Activated T-cell treated with anti-CD3 and anti-CD28 coated beads, Interleukin-2, amount 50 U/mL, for 1 hour (primary cell): ENCODE data around the gene MFSD2A.
"Not testable (repeated sequence)": the region's sequence is repeated elsewhere in the genome, so short reads cannot be mapped to it uniquely, and the experiment has no call there.

Experiments
- DNase-seq: peaks from one replicate; pipeline ENCODE4 v3.0.0-alpha.2; 2020

MFSD2A gene

DNA sequence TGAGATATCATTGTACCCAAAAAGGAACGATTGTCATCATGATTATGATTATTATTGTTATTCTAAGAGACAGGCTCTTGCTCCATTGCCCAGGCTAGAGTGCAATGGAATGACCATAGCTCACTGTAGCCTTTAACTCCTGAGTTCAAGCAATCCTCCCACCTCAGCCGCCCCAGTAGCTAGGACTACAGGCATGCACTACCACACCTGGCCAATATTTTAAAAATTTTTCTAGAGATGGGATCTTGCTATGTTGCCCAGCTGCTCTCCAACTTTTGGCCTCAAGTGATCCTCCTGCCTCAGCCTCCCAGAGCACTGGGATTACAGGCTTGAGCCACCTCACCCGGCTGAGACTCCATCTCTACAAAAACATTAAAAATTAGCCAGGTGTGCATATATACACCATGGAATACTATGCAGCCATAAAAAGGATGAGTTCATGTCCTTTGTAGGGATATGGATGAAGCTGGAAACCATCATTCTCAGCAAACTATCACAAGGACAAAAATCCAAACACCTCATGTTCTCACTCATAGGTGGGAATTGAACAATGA lies 52.6 kb downstream of the MFSD2A start:
- not testable (repeated sequence) for DNase-seq

DNA sequence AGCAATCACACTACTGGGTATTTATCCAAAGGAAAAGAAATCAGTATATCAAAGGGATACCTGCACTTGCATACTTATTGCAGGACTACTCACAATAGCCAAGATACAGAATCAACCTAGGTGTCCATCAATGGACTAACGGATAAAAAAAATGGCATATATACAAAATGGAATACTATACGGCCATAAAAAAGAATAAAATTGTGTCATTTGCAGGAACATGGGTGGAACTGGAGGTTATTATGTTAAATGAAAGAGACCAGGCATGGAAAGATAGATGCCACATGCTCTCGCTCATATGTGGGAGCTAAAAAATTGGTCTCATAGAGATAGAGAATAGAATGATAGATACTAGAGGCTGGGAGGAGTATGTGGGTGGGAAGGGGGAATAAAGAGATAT lies 56.3 kb downstream of the MFSD2A start:
- DNase-seq, result no peak

DNA sequence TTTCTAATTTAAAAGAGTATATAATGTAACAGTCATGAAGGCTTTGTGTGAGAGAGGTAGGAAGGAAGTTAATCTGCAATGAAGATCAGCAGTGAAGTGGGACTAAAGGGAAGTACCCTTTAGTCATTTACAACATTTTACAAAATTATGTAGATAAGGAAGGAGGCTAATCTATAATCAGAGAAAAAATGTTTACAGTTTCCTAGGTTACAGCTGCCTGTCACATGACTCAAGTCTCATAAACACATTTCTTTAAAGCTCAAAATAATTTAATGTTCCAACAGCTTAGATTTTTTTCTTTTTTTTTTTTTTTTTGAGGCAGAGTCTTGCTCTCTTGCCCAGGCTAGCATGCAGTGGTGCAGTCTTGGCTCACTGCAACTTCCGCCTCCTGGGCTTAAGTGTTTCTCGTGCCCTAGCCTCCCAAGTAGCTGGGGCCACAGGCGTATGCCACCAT lies 59.3 kb downstream of the MFSD2A start:
- no peak for DNase-seq

DNA sequence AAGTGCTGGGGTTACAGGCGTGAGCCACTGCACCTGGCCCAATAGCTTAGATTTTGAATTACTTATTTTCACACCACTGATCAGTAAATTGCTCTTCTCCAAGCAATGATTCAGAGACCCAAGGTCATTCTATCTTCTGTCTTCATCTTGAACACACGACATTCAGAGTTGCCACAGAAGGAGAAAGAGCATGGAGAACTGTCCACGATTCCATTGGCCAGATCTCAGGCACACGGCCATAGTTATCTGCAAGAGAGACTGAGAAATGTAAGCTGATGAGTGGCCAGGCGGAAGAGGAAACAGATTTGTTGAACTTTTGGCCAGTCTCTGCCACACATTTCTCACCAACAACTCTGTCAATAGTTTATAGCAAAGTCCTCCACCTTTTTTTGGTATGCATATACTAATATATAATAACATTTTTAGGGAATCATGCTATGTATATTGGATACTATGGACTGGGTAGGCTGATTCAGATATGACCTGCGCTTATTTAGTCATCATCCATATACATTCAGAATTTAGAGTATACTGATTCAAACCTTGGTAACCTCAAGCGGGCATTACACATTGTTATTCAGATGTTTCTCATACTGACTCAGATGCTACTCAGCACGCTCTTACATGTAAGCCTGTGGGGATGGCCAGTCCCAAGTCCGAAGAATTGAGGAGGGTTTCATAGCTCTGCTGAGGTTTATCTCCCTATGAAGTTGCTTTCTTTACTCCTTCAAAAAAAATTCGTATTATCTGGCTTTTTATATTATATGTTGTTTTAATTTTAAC lies 60.1 kb downstream of the MFSD2A start:
- no peak for DNase-seq

DNA sequence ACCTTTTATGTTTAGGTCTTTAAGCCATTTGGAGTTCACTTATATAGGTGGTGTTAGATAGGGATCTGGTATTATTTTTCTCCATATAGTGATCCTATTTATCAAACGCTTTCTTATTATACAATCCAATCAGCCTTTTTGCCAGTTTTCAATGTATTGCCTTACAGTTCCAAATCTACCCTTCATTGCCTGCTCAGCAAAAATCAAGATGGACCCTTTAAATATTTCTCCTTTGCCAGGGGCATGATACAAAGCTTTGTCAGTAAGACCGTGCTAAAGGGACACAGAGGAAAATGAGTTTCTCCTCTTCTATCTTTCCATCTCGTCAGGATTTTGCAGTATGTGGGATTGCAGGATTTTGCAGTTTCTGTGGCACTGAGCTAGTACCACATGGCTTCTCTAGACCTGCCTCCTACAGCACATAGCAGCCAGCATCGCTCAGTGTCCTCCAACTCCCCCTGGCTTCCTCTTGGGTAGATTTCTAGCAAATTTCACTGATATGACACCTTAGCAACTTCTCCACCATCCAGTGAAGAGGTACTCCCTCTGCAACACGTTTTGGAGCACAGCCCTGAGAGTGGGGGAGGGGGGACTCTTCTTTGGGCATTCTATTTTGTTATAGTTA lies 63.1 kb downstream of the MFSD2A start:
- DNase-seq, result no peak
